CD4-positive, alpha-beta T cell (primary cell): ENCODE results near the gene WNT2. TPM values are rescaled to one million over a fixed set of nuclear protein-coding genes. Genes with fewer than 3 reads are reported as not detected.
"Not testable (repeated sequence)": the region's sequence is repeated elsewhere in the genome, so short reads cannot be mapped to it uniquely, and the experiment has no call there.

Experiments
- ATAC-seq: fragments of 200-7000 bp; cut with Tn5 transposase; one replicate; pipeline ENCODE4 v1.10.0; 2022; ENCODE audit warnings: mild to moderate bottlenecking; ENCODE audit not compliant: poor library complexity
- CTCF ChIA-PET: fragments of 350-600 bp; sonication (Branson Sonifier 250); formaldehyde crosslinking; loops from one replicate; lab custom pipeline; 2021; ENCODE audit warnings: antibody characterized with exemption, inconsistent platforms; lab: Charles Lee
- POLR2A ChIA-PET: fragments of 350-600 bp; sonication (Branson Sonifier 250); formaldehyde crosslinking; loops from one replicate; lab custom pipeline; 2021; ENCODE audit warnings: antibody characterized with exemption, inconsistent platforms; lab: Charles Lee
- DNase-seq, 14 experiments: peaks; one replicate each; pipeline ENCODE4 v3.0.0-alpha.2; 2013 to 2020; ENCODE audit warnings: mixed read lengths in 2 of 14
- H3K27ac ChIP-seq, 2 donors: one replicate each; pipeline versions ENCODE4 v1.5.1 to v1.7.0; 2013; ENCODE audit warnings: low read length in 2 of 2, low read depth in 1 of 2, mild to moderate bottlenecking in 1 of 2
- H3K27me3 ChIP-seq, 2 experiments: 1 replicate in 1 of 2; 2 replicates in 1 of 2; pipeline versions ENCODE4 v1.6.1 to v1.7.0; 2013; ENCODE audit warnings: low read length in 2 of 2, control low read depth in 1 of 2, mild to moderate bottlenecking in 1 of 2, moderate library complexity in 1 of 2; ENCODE audit not compliant: insufficient read depth in 2 of 2, control insufficient read depth in 1 of 2
- H3K36me3 ChIP-seq: one replicate; pipeline ENCODE4 v1.6.1; 2013; ENCODE audit warnings: low read length, control low read depth; ENCODE audit not compliant: insufficient read depth
- H3K4me1 ChIP-seq: one replicate; pipeline ENCODE4 v1.6.1; 2013; ENCODE audit warnings: low read length, control low read depth; ENCODE audit not compliant: insufficient read depth
- H3K4me3 ChIP-seq: one replicate; pipeline ENCODE4 v1.5.1; 2013; ENCODE audit warnings: mild to moderate bottlenecking, low read length, moderate library complexity
- H3K9me3 ChIP-seq, 2 experiments: 1 replicate in 1 of 2; 2 replicates in 1 of 2; pipeline versions ENCODE4 v1.6.1 to v1.7.0; 2013; ENCODE audit warnings: low read length in 2 of 2, mild to moderate bottlenecking in 2 of 2, control low read depth in 1 of 2, moderate library complexity in 1 of 2; ENCODE audit not compliant: control insufficient read depth in 1 of 2, insufficient read depth in 1 of 2
- H3K27ac Mint-ChIP-seq: one replicate; pipeline ENCODE4 v1.8.0; 2020; ENCODE audit warnings: mixed read lengths
- H3K27me3 Mint-ChIP-seq: one replicate; pipeline ENCODE4 v1.8.0; 2021; ENCODE audit warnings: mixed read lengths
- H3K36me3 Mint-ChIP-seq: one replicate; pipeline ENCODE4 v1.8.0; 2021; ENCODE audit warnings: low read depth, mixed read lengths
- H3K4me1 Mint-ChIP-seq: one replicate; pipeline ENCODE4 v1.8.0; 2021; ENCODE audit warnings: low read depth, mixed read lengths
- H3K4me3 Mint-ChIP-seq: one replicate; pipeline ENCODE4 v1.8.0; 2020; ENCODE audit warnings: mild to moderate bottlenecking, mixed read lengths
- H3K9me3 Mint-ChIP-seq: one replicate; pipeline ENCODE4 v1.8.0; 2020; ENCODE audit warnings: mixed read lengths
- CTCF ChIP-seq: fragments of 200-600 bp; IDR thresholded peaks from one replicate; pipeline ENCODE4 v1.8.0; 2022; ENCODE audit warnings: antibody characterized with exemption, mild to moderate bottlenecking
- intact Hi-C, 2 experiments: fragments of 100-400 bp; cut with DNase I in 1 of 2; cut with micrococcal nuclease in 1 of 2; formaldehyde crosslinking; loops; one replicate each; pipeline versions ENCODE4 v1.15.1 to v1.9.0; 2023 to 2025; cut with DNase I, micrococcal nuclease
- total RNA-seq, 174 experiments: library from RNA in 2 of 174; stranded (reverse) in 2 of 174; gene quantifications; one replicate each; pipeline ENCODE4 v1.2.3 and lab custom pipeline; 2021 to 2026

WNT2 gene
- total RNA-seq, 2 experiments from 2014 or later: not detected

- Histone ChIP-seq H3K4me3 (no peak overlapping the region), H3K4me1 (no peaks in the 10 kb centered on the region), H3K27me3 (no peaks in the 10 kb centered on the region), H3K36me3 (no peaks in the 10 kb centered on the region), H3K27ac (no peak overlapping the region), H3K9me3 (peaks cover 0 to 7% of the 10 kb centered on the region in 2 experiments)
- POLR2A ChIA-PET: no interaction called here
- TF ChIP-seq CTCF: no peak
- Mint-ChIP-seq H3K4me3 (no peak overlapping the region), H3K4me1 (no peaks in the 10 kb centered on the region), H3K36me3 (no peaks in the 10 kb centered on the region), H3K27ac (no peak overlapping the region), H3K9me3 (no peaks in the 10 kb centered on the region), H3K27me3 (peaks cover 10% of the 10 kb centered on the region)
- DNase-seq (no peak), ATAC-seq (no peak)
- CTCF ChIA-PET: no interaction called here
- intact Hi-C loops: no loop called here
These were observed 20.5 kb downstream of the WNT2 start for GRCh38 chr7:117302396-117302795.

GRCh38 chr7:117300506-117300905 lies 22.4 kb downstream of the WNT2 start:
- H3K4me3 ChIP-seq, DNase-seq, H3K4me1 ChIP-seq, H3K27ac Mint-ChIP-seq, H3K27ac ChIP-seq, POLR2A ChIA-PET, H3K4me1 Mint-ChIP-seq, H3K9me3 ChIP-seq, ATAC-seq, H3K36me3 ChIP-seq, CTCF ChIA-PET, intact Hi-C loops, H3K36me3 Mint-ChIP-seq, H3K4me3 Mint-ChIP-seq, H3K27me3 ChIP-seq, H3K9me3 Mint-ChIP-seq: not testable (repeated sequence)
- peaks cover 10% of the 10 kb centered on the region for H3K27me3 Mint-ChIP-seq

- Histone ChIP-seq H3K4me3 (no peak overlapping the region), H3K27me3 (peaks cover 0 to 2% of the 10 kb centered on the region in 2 experiments), H3K9me3 (no peaks in the 10 kb centered on the region), H3K36me3 (no peaks in the 10 kb centered on the region), H3K27ac (no peak overlapping the region), H3K4me1 (no peaks in the 10 kb centered on the region)
- no peak overlapping the region for H3K4me3 Mint-ChIP-seq
- ChIA-PET CTCF (no interaction called here), POLR2A (no interaction called here)
- DNase-seq (no peak), ATAC-seq (no peak)
- intact Hi-C loops: no loop called here
- TF ChIP-seq CTCF: no peak
- no peaks in the 10 kb centered on the region for H3K4me1 Mint-ChIP-seq
- no peaks in the 10 kb centered on the region for H3K9me3 Mint-ChIP-seq
- no peak overlapping the region for H3K27ac Mint-ChIP-seq
- peaks cover 7% of the 10 kb centered on the region for H3K27me3 Mint-ChIP-seq
- no peaks in the 10 kb centered on the region for H3K36me3 Mint-ChIP-seq
These were observed 25.3 kb downstream of the WNT2 start for GRCh38 chr7:117297606-117298005.

GRCh38 chr7:117296066-117296465 lies 26.8 kb downstream of the WNT2 start:
- ATAC-seq: no peak
- intact Hi-C loops: no loop called here

More at GRCh38 chr7:117296066-117296465, 26.8 kb downstream of the WNT2 start:
- Mint-ChIP-seq H3K27me3 (peaks cover 6% of the 10 kb centered on the region), H3K4me1 (no peaks in the 10 kb centered on the region), H3K4me3 (no peak overlapping the region), H3K9me3 (no peaks in the 10 kb centered on the region), H3K36me3 (no peaks in the 10 kb centered on the region), H3K27ac (no peak overlapping the region)
- Histone ChIP-seq H3K9me3 (no peaks in the 10 kb centered on the region), H3K4me3 (no peak overlapping the region), H3K4me1 (no peaks in the 10 kb centered on the region), H3K27me3 (peaks cover 0 to 2% of the 10 kb centered on the region in 2 experiments), H3K36me3 (no peaks in the 10 kb centered on the region), H3K27ac (no peak overlapping the region)
- POLR2A ChIA-PET: no interaction called here
- no peak for TF ChIP-seq CTCF
- no peak for DNase-seq
- CTCF ChIA-PET: no interaction called here
